ENCODE results near the gene SART1. TPM values are rescaled to one million over a fixed set of nuclear protein-coding genes. Genes with fewer than 3 reads are reported as not detected.

SART1 gene
- total RNA-seq, 1 experiment from 2014 or later = 23.1 TPM

- Histone ChIP-seq H3K9ac (ENCODE audit: low read length) (peak overlapping the region; percentile 100), H3K4me1 (ENCODE audit: low read length) (peaks cover 19% of the 10 kb centered on the region), H4K20me1 (ENCODE audit: insufficient read depth, low read depth, low read length) (peaks cover 12% of the 10 kb centered on the region), H2AFZ (ENCODE audit: low read length) (no peak overlapping the region), H3K79me2 (ENCODE audit: low read length) (peaks cover 29% of the 10 kb centered on the region), H3K27me3 (ENCODE audit: low read length) (no peaks in the 10 kb centered on the region), H3K27ac (ENCODE audit: low read length) (no peak overlapping the region), H3K4me3 (ENCODE audit: low read length) (peak overlapping the region; percentile 99), H3K9me3 (ENCODE audit: low read length) (no peaks in the 10 kb centered on the region), H3K36me3 (ENCODE audit: insufficient read depth, low read length) (peaks cover 6% of the 10 kb centered on the region; the same call in 1 of the 2 replicates), H3K9me2 (replicated peaks; ENCODE audit: insufficient read depth, low read length) (no peaks in the 10 kb centered on the region), H3K4me2 (ENCODE audit: low read depth, low read length, poor library complexity, severe bottlenecking) (peak overlapping the region; percentile 94)
- DNase-seq = no peak
Measured at GRCh38 chr11:65962141-65962564, 619 bp downstream of the SART1 start.

- peaks cover 9% of the 10 kb centered on the region; the same call in 1 of the 2 replicates for H3K36me3 ChIP-seq (ENCODE audit: insufficient read depth, low read length)
Measured at GRCh38 chr11:65964906-65965305, 3.4 kb downstream of the SART1 start.

GRCh38 chr11:65965986-65966762 lies 4.6 kb downstream of the SART1 start:
- Histone ChIP-seq H4K20me1 (ENCODE audit: insufficient read depth, low read depth, low read length) (peaks cover 12% of the 10 kb centered on the region), H3K27ac (ENCODE audit: low read length) (no peak overlapping the region), H3K36me3 (ENCODE audit: insufficient read depth, low read length) (peaks cover 9% of the 10 kb centered on the region; the same call in 1 of the 2 replicates), H3K9me2 (replicated peaks; ENCODE audit: insufficient read depth, low read length) (no peaks in the 10 kb centered on the region), H3K79me2 (ENCODE audit: low read length) (peaks cover 29% of the 10 kb centered on the region), H2AFZ (ENCODE audit: low read length) (no peak overlapping the region), H3K9ac (ENCODE audit: low read length) (no peak overlapping the region), H3K27me3 (ENCODE audit: low read length) (no peaks in the 10 kb centered on the region), H3K4me2 (ENCODE audit: low read depth, low read length, poor library complexity, severe bottlenecking) (no peak overlapping the region), H3K4me3 (ENCODE audit: low read length) (no peak overlapping the region), H3K9me3 (ENCODE audit: low read length) (no peaks in the 10 kb centered on the region), H3K4me1 (ENCODE audit: low read length) (peaks cover 12% of the 10 kb centered on the region)
- no peak for DNase-seq

More at GRCh38 chr11:65964906-65965305, 3.4 kb downstream of the SART1 start:
- Histone ChIP-seq H3K79me2 (ENCODE audit: low read length) (peaks cover 29% of the 10 kb centered on the region), H3K4me3 (ENCODE audit: low read length) (no peak overlapping the region), H3K9ac (ENCODE audit: low read length) (no peak overlapping the region), H3K4me2 (ENCODE audit: low read depth, low read length, poor library complexity, severe bottlenecking) (no peak overlapping the region), H2AFZ (ENCODE audit: low read length) (no peak overlapping the region), H3K9me3 (ENCODE audit: low read length) (no peaks in the 10 kb centered on the region), H3K4me1 (ENCODE audit: low read length) (peaks cover 19% of the 10 kb centered on the region), H3K27ac (ENCODE audit: low read length) (no peak overlapping the region), H4K20me1 (ENCODE audit: insufficient read depth, low read depth, low read length) (peaks cover 12% of the 10 kb centered on the region), H3K9me2 (replicated peaks; ENCODE audit: insufficient read depth, low read length) (no peaks in the 10 kb centered on the region), H3K27me3 (ENCODE audit: low read length) (no peaks in the 10 kb centered on the region)
- DNase-seq = no peak

GRCh38 chr11:65967329-65967934 lies 5.9 kb downstream of the SART1 start:
- Histone ChIP-seq H3K9me3 (ENCODE audit: low read length) (no peaks in the 10 kb centered on the region), H3K27me3 (ENCODE audit: low read length) (no peaks in the 10 kb centered on the region), H3K4me1 (ENCODE audit: low read length) (peaks cover 9% of the 10 kb centered on the region), H3K36me3 (ENCODE audit: insufficient read depth, low read length) (peaks cover 9% of the 10 kb centered on the region; the same call in 1 of the 2 replicates), H3K4me3 (ENCODE audit: low read length) (no peak overlapping the region), H3K27ac (ENCODE audit: low read length) (no peak overlapping the region), H3K9me2 (replicated peaks; ENCODE audit: insufficient read depth, low read length) (no peaks in the 10 kb centered on the region), H3K9ac (ENCODE audit: low read length) (no peak overlapping the region), H2AFZ (ENCODE audit: low read length) (no peak overlapping the region), H3K4me2 (ENCODE audit: low read depth, low read length, poor library complexity, severe bottlenecking) (no peak overlapping the region), H3K79me2 (ENCODE audit: low read length) (peaks cover 20% of the 10 kb centered on the region), H4K20me1 (ENCODE audit: insufficient read depth, low read depth, low read length) (peaks cover 8% of the 10 kb centered on the region)
- no peak for DNase-seq

GRCh38 chr11:65968600-65969482 lies 7.3 kb downstream of the SART1 start:
- Histone ChIP-seq H3K4me2 (ENCODE audit: low read depth, low read length, poor library complexity, severe bottlenecking) (no peak overlapping the region), H3K27me3 (ENCODE audit: low read length) (no peaks in the 10 kb centered on the region), H3K9ac (ENCODE audit: low read length) (no peak overlapping the region), H2AFZ (ENCODE audit: low read length) (no peak overlapping the region), H3K9me3 (ENCODE audit: low read length) (no peaks in the 10 kb centered on the region), H3K36me3 (ENCODE audit: insufficient read depth, low read length) (peaks cover 8% of the 10 kb centered on the region; the same call in 1 of the 2 replicates), H3K9me2 (replicated peaks; ENCODE audit: insufficient read depth, low read length) (no peaks in the 10 kb centered on the region), H4K20me1 (ENCODE audit: insufficient read depth, low read depth, low read length) (no peaks in the 10 kb centered on the region), H3K4me3 (ENCODE audit: low read length) (no peak overlapping the region), H3K79me2 (ENCODE audit: low read length) (peaks cover 6% of the 10 kb centered on the region), H3K27ac (ENCODE audit: low read length) (no peak overlapping the region), H3K4me1 (ENCODE audit: low read length) (no peaks in the 10 kb centered on the region)
- DNase-seq = no peak

GRCh38 chr11:65972116-65972515 lies 10.6 kb downstream of the SART1 start:
- no peak overlapping the region for H3K9ac ChIP-seq (ENCODE audit: low read length)
- H3K27ac ChIP-seq (ENCODE audit: low read length) = no peak overlapping the region
- H3K9me3 ChIP-seq (ENCODE audit: low read length) = no peaks in the 10 kb centered on the region
- H3K79me2 ChIP-seq (ENCODE audit: low read length) = no peaks in the 10 kb centered on the region
- no peaks in the 10 kb centered on the region for H4K20me1 ChIP-seq (ENCODE audit: insufficient read depth, low read depth, low read length)
- H3K4me1 ChIP-seq (ENCODE audit: low read length) = no peaks in the 10 kb centered on the region
- no peak for DNase-seq
- H3K4me2 ChIP-seq (ENCODE audit: low read depth, low read length, poor library complexity, severe bottlenecking) = no peak overlapping the region
- H2AFZ ChIP-seq (ENCODE audit: low read length) = no peak overlapping the region
- H3K27me3 ChIP-seq (ENCODE audit: low read length) = no peaks in the 10 kb centered on the region
- H3K9me2 ChIP-seq (replicated peaks; ENCODE audit: insufficient read depth, low read length) = no peaks in the 10 kb centered on the region
- H3K4me3 ChIP-seq (ENCODE audit: low read length) = no peak overlapping the region
- peaks cover 3% of the 10 kb centered on the region; the same call in 1 of the 2 replicates for H3K36me3 ChIP-seq (ENCODE audit: insufficient read depth, low read length)

- Histone ChIP-seq H3K9ac (ENCODE audit: low read length) (no peak overlapping the region), H3K9me3 (ENCODE audit: low read length) (no peaks in the 10 kb centered on the region), H3K4me2 (ENCODE audit: low read depth, low read length, poor library complexity, severe bottlenecking) (no peak overlapping the region), H3K4me3 (ENCODE audit: low read length) (no peak overlapping the region), H4K20me1 (ENCODE audit: insufficient read depth, low read depth, low read length) (no peaks in the 10 kb centered on the region), H3K36me3 (ENCODE audit: insufficient read depth, low read length) (peaks cover 3% of the 10 kb centered on the region; the same call in 1 of the 2 replicates), H3K79me2 (ENCODE audit: low read length) (no peaks in the 10 kb centered on the region), H3K27me3 (ENCODE audit: low read length) (no peaks in the 10 kb centered on the region), H3K9me2 (replicated peaks; ENCODE audit: insufficient read depth, low read length) (no peaks in the 10 kb centered on the region), H3K27ac (ENCODE audit: low read length) (no peak overlapping the region), H2AFZ (ENCODE audit: low read length) (no peak overlapping the region), H3K4me1 (ENCODE audit: low read length) (no peaks in the 10 kb centered on the region)
- no peak for DNase-seq
Measured at GRCh38 chr11:65973439-65974110, 12.0 kb downstream of the SART1 start.
